Stimulated activated CD8-positive, alpha-beta memory T cell treated with anti-CD3 and anti-CD28 coated beads, Interleukin-12 subunit alpha, Interleukin-12 subunit beta, amount 100 ng/mL, for 4 hours (primary cell): ENCODE results near the gene GPRIN1.
"Not testable (repeated sequence)": the region's sequence is repeated elsewhere in the genome, so short reads cannot be mapped to it uniquely, and the experiment has no call there.

ENCODE experiments used
- DNase-seq: peaks from one replicate; pipeline ENCODE4 v3.0.0-alpha.2; 2020; ENCODE audit warnings: low read depth

GPRIN1 gene

GRCh38 chr5:176624938-176625337 lies 15.0 kb upstream of the GPRIN1 start:
- DNase-seq = no peak

GRCh38 chr5:176624142-176624541 lies 14.2 kb upstream of the GPRIN1 start:
- DNase-seq = no peak

GRCh38 chr5:176621661-176622079 lies 11.7 kb upstream of the GPRIN1 start:
- no peak for DNase-seq

- DNase-seq = no peak
Observed at GRCh38 chr5:176620333-176620981, 10.5 kb upstream of the GPRIN1 start.

GRCh38 chr5:176619569-176620332 lies 9.8 kb upstream of the GPRIN1 start:
- DNase-seq = no peak

- DNase-seq = peak; percentile 58
Observed at GRCh38 chr5:176619203-176619568, 9.2 kb upstream of the GPRIN1 start.

GRCh38 chr5:176618783-176619182 lies 8.8 kb upstream of the GPRIN1 start:
- no peak for DNase-seq

GRCh38 chr5:176616511-176616910 lies 6.6 kb upstream of the GPRIN1 start:
- DNase-seq = no peak

- no peak for DNase-seq
Observed at GRCh38 chr5:176614805-176615478, 5.0 kb upstream of the GPRIN1 start.

GRCh38 chr5:176612855-176613254 lies 2.9 kb upstream of the GPRIN1 start:
- no peak for DNase-seq

GRCh38 chr5:176612008-176612407 lies 2.1 kb upstream of the GPRIN1 start:
- no peak for DNase-seq

GRCh38 chr5:176611435-176611834 lies 1.5 kb upstream of the GPRIN1 start:
- no peak for DNase-seq

- no peak for DNase-seq
Observed at GRCh38 chr5:176610435-176610773, 448 bp upstream of the GPRIN1 start.

- DNase-seq = no peak
Observed at GRCh38 chr5:176608937-176609723, 826 bp downstream of the GPRIN1 start.

GRCh38 chr5:176608142-176608705 lies 1.7 kb downstream of the GPRIN1 start:
- no peak for DNase-seq

GRCh38 chr5:176606875-176607274 lies 3.1 kb downstream of the GPRIN1 start:
- no peak for DNase-seq

GRCh38 chr5:176606032-176606431 lies 3.9 kb downstream of the GPRIN1 start:
- DNase-seq = no peak

GRCh38 chr5:176603091-176603490 lies 6.9 kb downstream of the GPRIN1 start:
- DNase-seq = no peak

GRCh38 chr5:176601901-176602482 lies 8.0 kb downstream of the GPRIN1 start:
- no peak for DNase-seq

- DNase-seq = not testable (repeated sequence)
Observed at GRCh38 chr5:176599749-176600430, 10.1 kb downstream of the GPRIN1 start.
